T-helper 9 cell (primary cell): ENCODE measurements around the gene C12orf43.

Source experiments
- DNase-seq: peaks from one replicate; pipeline ENCODE4 v3.0.0-alpha.2; 2020

C12orf43 gene

DNA sequence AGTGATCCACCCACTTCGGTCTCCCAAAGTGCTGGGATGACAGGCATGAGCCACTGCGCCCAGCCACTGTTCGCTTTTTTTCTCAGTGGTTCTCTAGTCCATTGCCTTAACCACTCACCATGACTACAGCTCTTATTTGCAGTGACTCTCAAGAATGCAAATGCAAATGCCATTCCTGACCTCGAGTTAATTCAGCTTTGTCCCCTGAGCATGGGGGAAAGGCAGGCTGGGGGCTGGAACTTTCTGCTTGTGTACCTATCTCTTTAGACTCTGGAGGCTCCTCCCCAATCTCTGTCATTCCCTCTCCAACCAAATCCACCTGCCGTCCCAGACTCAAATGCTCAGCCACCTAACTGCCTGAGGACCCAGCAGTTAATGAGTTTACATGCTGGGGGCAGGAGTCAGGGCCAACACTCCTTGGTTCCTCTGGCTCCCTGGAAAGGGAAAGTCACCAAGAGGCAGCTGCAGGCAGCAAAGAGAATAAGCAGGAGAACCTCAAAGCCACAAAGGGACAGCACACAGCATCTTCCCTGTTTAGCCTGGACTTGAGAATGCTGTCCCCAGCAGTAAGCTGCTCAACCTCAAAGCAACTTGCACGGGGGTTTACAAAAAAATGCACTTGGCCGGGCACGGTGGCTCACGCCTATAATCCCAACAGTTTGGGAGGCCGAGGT is 43.3 kb downstream of the C12orf43 start:
- DNase-seq: no peak

DNA sequence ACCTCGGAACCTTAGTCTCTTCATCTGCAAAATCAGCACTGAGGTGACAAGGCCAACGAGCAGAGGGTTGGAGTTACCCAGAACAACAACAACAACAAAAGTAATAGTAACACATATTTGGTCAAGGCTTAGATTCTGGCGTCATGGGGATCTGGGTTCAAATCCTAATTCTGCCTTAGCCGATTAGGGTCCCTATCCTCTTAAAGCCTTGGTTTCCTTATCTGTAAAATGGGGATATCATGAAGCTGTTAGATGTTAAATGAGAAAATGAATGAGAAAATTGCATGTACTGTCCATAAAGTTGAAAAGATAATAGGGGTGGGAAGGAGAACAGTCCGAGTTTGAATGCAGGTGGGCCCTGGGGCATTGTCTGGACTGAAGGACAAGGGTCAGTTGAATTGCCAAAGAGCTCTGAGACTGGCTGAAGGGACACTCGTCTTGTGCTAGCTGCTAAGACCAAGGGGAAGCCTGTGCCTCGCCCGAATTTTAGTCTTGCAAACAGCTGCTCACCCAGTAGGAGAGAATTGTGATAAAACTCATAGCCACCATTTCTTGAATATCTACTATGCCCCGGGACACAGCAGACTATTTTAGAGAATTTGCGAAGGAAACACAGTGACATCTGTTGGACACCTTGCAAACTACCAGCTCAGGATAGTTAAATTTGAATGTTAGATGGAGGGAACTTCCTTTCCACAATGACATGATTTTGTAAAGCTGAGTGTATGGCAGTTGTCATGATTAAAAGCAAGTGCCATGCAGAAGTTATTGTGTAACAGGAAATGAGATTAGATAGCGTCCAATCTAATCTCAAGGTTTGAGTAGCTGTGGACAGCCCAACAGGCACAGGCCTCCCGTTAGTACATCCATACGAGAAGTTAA is 44.7 kb downstream of the C12orf43 start:
- no peak for DNase-seq

DNA sequence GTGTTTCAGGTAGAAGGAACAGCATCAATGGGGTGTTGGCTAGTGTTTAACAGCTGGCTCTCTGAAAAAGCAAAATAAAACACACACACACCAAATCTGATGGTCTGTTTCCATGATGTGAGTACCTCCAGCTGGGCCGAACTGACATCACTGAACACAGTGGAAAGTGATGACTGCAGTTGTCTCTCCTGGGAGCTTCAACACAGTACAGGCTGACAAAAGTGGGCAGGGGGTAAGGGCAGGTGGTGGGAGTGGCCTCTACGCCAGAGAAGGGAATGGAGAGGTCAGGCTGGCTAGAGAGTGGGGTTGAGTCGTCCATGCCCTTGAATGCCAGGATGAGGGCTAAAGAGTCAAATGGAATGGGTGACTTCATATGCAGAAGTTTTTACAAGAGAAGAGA is 46.0 kb downstream of the C12orf43 start:
- DNase-seq: no peak

DNA sequence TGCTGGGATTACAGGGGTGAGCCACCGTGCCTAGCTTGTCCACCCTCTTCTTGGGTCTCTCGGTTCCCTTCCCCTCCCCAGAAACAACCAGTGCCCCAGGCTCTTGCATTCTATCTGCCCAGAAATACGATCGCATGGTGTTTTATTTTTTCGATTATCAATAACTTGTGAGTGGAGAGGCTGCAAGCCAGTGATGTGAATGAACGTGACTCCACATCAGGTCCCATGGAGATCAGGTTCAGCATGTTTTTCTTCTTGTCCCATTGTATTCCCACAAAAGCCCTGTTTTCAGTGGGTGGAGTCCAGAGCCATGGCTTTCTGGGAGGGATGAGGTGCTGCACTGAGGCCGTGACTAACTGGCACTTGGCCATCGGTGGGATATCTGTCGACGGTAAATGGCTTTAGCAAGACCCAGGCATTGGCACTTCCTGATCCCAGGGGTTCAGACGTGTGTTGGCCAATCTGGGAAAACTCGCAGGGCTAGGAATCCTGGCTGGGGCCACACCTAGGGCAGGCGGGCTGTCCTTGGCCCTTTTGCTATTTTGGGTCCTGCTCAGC is 50.7 kb downstream of the C12orf43 start:
- no peak for DNase-seq

DNA sequence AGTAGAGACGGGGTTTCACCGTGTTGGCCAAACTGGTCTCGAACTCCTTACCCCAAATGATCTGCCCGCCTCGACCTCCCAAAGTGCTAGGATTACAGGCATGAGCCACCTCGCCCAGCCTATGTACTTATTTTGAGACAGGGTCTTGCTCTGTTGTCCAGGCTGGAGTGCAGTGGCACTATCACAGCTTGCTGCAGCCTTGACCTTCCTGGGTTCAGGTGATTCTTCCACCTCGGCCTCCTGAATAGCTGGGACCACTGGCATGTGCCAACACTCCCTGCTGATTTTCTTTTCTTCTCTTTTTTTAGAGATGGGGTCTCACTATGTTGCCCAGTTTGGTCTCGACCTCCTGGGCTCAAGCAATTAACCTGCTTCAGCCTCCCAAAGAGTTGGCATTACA is 52.0 kb downstream of the C12orf43 start:
- DNase-seq: no peak

DNA sequence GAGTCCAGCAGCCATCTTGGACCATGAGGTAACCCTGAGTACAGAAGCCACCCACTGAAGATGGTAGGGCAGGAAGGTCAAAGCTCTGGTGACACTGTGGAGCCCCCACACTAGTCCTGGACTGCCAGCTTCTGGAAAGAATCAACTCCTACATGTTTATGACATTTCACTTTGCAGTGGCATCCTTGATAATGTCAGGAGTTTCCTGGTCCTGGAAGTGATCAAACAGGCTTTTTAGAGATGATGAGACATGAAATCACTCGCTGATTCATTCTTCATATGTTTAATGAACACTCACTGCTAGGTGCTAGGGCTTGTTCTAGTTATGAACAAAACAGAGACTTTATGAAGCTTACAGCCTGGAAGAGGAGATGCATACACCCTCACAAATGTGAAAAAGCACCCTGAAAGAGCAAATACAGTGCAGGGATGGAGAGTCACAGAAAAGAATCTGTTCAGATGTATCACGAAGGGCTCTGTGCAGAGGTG is 53.7 kb downstream of the C12orf43 start:
- DNase-seq: no peak

DNA sequence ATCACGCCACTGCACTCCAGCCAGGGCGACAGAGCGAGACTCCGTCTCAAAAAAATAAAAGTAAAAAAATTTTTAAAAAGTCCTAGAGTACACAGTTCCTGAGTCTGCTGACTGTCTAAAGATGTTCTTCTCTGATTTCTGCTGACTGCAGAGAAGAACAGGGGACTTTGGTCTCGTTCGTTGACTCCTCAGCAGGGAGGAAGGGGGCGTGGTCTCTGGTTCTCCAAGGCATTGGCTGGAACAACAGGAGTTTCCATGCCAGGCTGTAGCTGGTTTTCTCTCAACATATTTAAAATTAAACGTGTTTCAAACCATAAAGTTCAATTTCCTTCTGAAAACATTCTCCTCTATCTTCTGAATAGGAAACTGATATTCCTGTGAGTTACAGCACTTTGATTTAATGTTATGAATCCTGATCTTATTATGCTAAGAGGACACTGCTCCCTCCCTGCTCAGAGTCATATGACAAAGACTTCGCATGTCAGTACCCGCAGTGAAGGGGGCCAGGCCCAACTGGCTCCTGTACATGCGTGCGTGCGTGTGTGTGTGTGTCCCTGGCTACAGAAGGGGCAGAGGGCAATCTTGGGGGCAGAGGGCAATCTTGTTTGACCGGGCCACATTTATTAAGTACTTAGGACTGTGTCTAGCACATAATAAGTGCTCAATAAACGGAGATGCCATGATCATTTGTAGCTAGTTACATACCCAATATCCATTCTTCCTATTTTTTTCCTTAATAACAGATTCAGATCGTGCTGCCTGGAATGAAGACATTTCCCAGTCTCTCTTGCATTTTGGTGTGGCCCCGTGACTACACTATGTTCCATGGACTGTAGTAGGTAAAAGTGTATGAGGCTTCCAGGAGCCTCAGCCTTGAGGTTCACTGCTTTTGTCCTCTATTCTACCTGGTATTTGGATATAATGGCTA is 54.4 kb downstream of the C12orf43 start:
- DNase-seq: no peak

DNA sequence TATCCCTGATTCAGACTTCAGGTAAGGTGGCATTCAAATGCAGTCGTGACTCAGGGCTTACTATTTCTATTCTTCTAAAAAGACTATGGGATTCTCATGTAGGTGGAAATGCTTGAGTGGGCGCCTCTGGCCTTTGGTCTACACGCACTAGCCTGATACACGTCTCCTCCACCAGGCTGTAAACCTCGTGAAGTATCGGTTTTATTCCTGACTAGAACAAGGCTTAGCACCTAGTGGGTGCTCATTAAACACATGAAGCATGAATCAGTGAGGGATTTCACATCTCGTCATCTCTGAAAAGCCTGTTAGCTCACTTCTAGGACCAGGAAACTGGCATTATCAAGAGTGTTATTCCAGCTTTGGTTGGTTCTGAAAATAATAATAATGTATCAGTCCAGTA is 55.6 kb downstream of the C12orf43 start:
- DNase-seq: no peak

DNA sequence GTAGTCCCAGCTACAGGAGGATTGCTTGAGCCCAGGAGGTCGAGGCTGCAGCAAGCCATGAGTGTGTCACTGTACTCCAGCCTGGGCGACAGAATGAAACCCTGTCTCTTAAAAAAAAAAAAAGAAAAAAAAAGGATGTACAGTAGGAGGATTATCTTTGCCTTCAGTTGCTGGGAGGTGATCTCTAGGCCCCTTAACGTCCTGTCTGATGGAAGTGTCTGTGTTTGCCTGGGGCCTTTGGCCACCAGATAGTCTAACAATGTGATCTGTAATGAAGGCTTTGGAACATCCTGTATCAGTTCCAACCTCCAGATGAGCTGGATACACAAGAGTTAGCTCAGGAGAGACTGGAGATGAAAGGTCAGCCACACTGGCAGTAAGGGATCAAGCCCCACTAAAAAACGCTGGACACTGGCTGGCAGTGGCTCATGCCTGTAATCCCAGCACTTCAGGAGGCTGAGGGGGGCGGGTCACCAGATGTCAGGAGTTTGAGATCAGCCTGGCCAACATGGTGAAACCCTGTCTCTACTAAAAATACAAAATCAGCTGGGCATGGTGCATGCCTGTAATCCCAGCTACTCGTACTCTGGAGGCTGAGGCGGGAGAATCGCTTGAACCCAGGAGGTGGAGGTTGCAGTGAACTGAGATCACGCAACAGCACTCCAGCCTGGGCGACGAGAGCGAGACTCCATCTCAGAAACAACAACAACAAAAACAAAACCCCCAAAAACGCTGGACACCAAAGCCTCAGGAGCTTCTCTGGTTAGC is 57.0 kb downstream of the C12orf43 start:
- DNase-seq: no peak

DNA sequence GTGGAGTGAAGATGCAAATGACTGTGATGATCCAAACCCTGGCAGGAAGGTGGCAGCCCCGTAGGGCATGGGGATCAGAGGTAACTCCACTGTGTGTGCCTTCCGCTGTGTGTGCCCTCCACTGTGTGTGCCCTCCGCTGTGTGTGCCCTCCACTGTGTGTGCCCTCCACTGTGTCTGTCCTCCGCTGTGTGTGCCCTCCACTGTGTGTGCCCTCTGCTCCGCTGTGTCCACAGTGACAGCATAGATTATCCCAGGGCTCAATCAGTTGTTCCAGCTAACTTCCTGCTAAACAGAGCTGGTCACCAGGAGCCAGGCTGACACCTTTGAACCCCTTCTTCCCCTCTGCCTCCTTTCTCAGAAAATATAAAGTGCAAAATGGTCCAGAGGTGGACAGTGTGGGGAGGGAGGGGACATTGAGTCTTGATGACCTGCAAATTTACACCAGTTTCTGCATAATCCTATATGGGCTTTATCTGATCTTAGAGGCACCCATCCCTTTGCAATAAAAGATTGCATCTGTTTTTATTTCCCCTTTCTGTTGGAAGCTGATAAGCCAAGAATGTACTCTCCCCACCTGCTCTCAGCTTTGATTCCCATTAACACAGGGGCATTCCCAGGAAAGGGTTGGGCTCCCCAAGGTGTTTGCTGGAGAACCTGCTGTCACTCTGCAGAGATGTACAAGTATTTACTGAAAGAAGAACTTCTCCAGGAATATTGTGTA is 59.5 kb downstream of the C12orf43 start:
- DNase-seq: no peak

DNA sequence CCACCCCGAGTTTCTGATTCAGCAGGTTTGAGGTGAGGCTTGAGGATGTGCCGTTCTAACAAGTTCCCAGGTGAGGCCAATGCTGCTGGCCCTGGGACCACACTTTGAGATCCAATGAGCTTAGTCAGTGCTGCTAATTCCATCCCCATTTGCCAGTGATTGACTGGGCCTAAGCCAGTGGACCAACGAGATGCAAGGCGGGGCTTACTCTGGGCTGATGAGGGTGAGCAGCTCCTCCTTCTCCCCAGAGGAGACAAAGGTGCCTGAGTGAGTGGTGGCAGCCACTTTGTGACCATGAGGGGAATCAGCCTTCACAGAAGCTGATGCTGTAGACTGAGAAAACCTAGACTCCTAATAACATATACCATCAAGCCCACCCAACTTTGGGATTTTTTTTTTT is 61.1 kb downstream of the C12orf43 start:
- DNase-seq: no peak

DNA sequence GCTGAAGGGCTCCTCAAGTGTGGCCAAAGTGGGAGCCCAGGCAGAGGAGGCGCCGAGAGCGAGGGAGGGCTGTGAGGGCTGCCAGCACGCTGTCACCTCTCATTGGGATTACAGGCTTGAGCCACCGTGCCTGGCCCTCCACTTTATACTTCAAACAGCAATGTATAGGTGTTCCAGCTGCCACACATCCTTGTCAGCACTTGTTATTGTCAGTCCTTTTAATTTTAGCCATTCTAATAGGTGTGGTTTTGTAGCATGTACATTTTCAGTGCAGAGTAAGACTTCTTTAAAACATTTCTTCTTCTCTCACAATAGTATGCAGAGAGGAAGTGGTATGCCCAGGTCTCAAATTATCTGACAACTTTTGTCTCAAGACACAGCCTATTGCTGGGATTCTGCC is 65.5 kb downstream of the C12orf43 start:
- DNase-seq: no peak
